Measurements from ENCODE around the gene TMEM208. TPM values are rescaled to one million over a fixed set of nuclear protein-coding genes. Genes with fewer than 3 reads are reported as not detected.
A peak's percentile ranks its signal among the peaks of the same experiment; 100 is the strongest.

Gene TMEM208
- total and polyA plus RNA-seq, 3 experiments from 2014 or later: 58.4 to 83.7 (median 69.5) TPM

GRCh38 chr16:67228034-67228785 lies 1.3 kb downstream of the TMEM208 start:
- H3K4me1 ChIP-seq (ENCODE audit: insufficient read depth, low read length): peaks cover 42% of the 10 kb centered on the region
- no peak for DNase-seq
- H3K4me3 Mint-ChIP-seq: peak overlapping the region; percentile 98 to 100 (median 99)
- H3K9me3 ChIP-seq (ENCODE audit: low read length): no peaks in the 10 kb centered on the region
- H3K36me3 ChIP-seq (ENCODE audit: insufficient read depth, low read length): peaks cover 29% of the 10 kb centered on the region
- peaks cover 39 to 56% (median 50%) of the 10 kb centered on the region in 3 donors for H3K4me1 Mint-ChIP-seq
- POLR2A ChIA-PET: interaction anchor here (2.0 to 3.1 kb wide), 3 partner anchors 9 to 19 kb away, joined by 7 to 15 read pairs (median 14); partner anchors contain the start of gene FHOD1
- peaks cover 0 to 2% of the 10 kb centered on the region in 2 donors for H3K27me3 Mint-ChIP-seq
- H3K9me3 Mint-ChIP-seq: no peaks in the 10 kb centered on the region
- peaks cover 0 to 53% (median 4%) of the 10 kb centered on the region in 3 donors for H3K36me3 Mint-ChIP-seq
- peak overlapping the region in 7 of 8 donors; percentile 93 to 99 (median 98) for H3K27ac Mint-ChIP-seq
- peak overlapping the region; percentile 94 for H3K27ac ChIP-seq (ENCODE audit: low read depth, low read length)
- CTCF ChIA-PET: interaction anchor here (0.6 to 2.4 kb wide), 8 partner anchors 9 to 73 kb away, joined by 3 to 12 read pairs (median 6); no protein-coding TSS in a partner anchor
- no peaks in the 10 kb centered on the region for H3K27me3 ChIP-seq (ENCODE audit: insufficient read depth, low read length, poor library complexity, severe bottlenecking)
- H3K4me3 ChIP-seq (ENCODE audit: low read length): peak overlapping the region; percentile 99

DNA sequence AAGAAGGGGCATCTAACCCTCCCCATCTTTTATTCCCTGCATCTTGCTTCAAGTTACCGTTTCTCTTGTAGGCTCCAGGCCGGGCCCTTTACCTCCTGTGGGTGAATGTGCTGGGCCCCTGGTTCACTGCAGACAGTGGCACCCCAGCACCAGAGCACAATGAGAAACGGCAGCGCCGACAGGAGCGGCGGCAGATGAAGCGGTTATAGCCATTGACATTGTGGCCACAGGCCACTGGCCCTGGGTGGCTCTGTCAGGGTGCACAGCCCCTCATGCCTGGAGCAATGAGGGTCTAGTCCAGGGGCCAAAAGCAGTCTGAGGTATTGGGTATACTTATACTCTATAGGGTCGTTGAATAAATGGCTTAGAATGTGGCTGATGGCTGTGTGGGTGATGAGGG lies 2.0 kb downstream of the TMEM208 start:
- CTCF ChIA-PET: interaction anchor here (1.9 kb wide), 1 partner anchor 17 kb away, joined by 5 read pairs; no protein-coding TSS in a partner anchor
- Mint-ChIP-seq H3K27me3 (peaks cover 0 to 2% of the 10 kb centered on the region in 2 donors), H3K9me3 (no peaks in the 10 kb centered on the region), H3K4me1 (peaks cover 37 to 52% (median 44%) of the 10 kb centered on the region in 3 donors), H3K27ac (peak overlapping the region in 3 of 8 donors; percentile 27 to 69 (median 66)), H3K4me3 (peak overlapping the region; percentile 11 to 100 (median 99)), H3K36me3 (peaks cover 0 to 57% (median 4%) of the 10 kb centered on the region in 3 donors)
- Histone ChIP-seq H3K27me3 (ENCODE audit: insufficient read depth, low read length, poor library complexity, severe bottlenecking) (no peaks in the 10 kb centered on the region), H3K36me3 (ENCODE audit: insufficient read depth, low read length) (peaks cover 29% of the 10 kb centered on the region), H3K9me3 (ENCODE audit: low read length) (no peaks in the 10 kb centered on the region), H3K4me3 (ENCODE audit: low read length) (no peak overlapping the region), H3K4me1 (ENCODE audit: insufficient read depth, low read length) (peaks cover 36% of the 10 kb centered on the region), H3K27ac (ENCODE audit: low read depth, low read length) (no peak overlapping the region)
- POLR2A ChIA-PET: no interaction called here
- DNase-seq: no peak

DNA sequence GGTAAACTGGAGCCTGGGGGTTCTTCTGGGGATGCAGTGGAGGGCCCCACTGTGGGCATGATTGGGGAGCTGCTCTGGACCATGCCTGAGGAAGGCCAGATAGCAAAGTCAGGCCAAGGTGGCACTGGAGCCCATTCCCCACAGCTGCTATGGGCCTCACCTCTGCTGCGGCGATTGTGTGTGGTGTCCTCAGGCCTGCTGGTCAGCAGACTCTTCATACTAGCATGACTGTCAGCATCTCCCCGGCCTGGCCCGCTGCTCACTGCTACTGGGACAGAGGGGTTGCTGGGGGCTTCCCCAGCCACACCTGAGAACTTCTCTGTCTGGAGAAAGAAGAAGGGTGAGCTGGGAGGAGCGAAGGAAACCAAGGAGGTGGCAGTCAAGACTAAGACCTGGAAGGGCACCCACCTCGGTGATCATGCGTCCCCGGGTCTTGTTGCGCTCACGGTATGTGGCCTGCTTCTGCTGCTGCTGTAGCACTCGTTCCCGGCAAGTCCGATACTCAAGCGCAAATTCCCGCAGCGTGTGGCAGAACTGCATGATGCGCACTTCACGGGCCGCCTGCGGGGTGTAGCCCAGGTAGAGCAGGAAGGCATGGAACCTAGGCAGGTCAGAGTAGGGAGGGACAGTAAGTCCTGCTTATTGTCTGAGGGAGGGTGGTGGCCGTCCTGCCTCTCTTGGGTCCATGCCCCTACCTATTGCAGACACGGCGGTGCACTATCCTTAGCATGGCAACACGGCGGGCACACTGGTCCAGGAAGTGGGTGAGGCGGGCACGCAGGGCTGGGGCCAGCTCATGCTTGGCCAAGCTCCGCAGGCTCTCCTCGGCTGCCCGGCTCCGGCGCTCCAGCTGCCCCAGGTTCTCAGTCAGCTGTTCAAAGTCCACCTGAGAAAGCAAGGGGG lies 3.2 kb downstream of the TMEM208 start:
- H3K4me3 Mint-ChIP-seq: peak overlapping the region in 4 of 7 donors; percentile 3 to 48 (median 20)
- H3K4me1 ChIP-seq (ENCODE audit: insufficient read depth, low read length): peaks cover 23% of the 10 kb centered on the region
- H3K36me3 ChIP-seq (ENCODE audit: insufficient read depth, low read length): peaks cover 29% of the 10 kb centered on the region
- H3K27me3 ChIP-seq (ENCODE audit: insufficient read depth, low read length, poor library complexity, severe bottlenecking): no peaks in the 10 kb centered on the region
- peak overlapping the region in 2 of 8 donors; percentile 27 to 75 for H3K27ac Mint-ChIP-seq
- DNase-seq: no peak
- CTCF ChIA-PET: interaction anchor here (1.8 kb wide), 1 partner anchor 16 kb away, joined by 4 read pairs; no protein-coding TSS in a partner anchor
- H3K9me3 ChIP-seq (ENCODE audit: low read length): no peaks in the 10 kb centered on the region
- no peak overlapping the region for H3K4me3 ChIP-seq (ENCODE audit: low read length)
- H3K27ac ChIP-seq (ENCODE audit: low read depth, low read length): no peak overlapping the region
- H3K36me3 Mint-ChIP-seq: peaks cover 0 to 68% (median 4%) of the 10 kb centered on the region in 3 donors
- POLR2A ChIA-PET: interaction anchor here (0.6 kb wide), 1 partner anchor 38 kb away, joined by 3 read pairs; no protein-coding TSS in a partner anchor
- H3K27me3 Mint-ChIP-seq: peaks cover 0 to 2% of the 10 kb centered on the region in 2 donors
- H3K9me3 Mint-ChIP-seq: no peaks in the 10 kb centered on the region
- H3K4me1 Mint-ChIP-seq: peaks cover 29 to 39% (median 31%) of the 10 kb centered on the region in 3 donors

DNA sequence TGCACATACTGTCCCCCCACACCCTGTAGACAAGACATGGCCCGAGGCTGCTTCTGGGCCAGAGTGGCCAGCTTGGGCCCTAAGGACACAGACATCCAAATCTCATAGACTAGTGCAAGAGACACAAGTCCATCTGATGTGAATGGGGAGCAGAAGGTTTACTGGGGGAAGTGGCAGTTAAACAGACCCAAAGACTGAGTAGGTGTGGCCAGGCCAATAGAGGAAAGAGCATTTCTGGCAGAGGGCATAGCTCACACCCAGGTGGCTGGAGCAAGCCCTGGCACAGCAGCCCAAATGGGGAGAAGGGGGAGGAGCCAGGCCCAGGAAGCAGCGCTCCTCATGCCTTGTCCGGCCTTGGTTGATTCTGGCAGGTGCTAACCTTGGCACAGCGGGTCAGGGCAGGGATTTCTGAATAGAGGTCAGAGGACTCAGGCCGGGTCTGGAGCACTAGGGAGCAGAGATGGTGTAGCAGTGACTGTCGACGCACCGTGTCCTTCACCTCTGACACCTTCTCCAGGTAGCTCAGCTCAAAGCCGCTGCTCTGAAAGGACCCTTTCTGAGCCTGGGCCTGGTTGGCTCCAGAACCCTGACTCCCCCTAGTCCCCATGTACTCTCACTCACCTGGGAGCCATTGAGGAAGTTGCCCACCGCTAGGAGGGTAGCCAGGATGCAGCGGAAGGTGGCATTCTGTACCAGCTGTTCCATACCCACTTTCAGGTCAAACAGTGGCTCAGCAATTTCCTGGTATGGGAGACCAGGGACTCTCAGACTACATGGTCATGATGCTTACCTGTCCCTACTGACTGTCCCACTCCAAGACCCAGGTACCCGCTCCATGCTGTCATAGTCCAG lies 4.1 kb downstream of the TMEM208 start:
- Mint-ChIP-seq H3K36me3 (peaks cover 0 to 74% (median 5%) of the 10 kb centered on the region in 3 donors), H3K9me3 (no peaks in the 10 kb centered on the region), H3K4me3 (peak overlapping the region in 1 of 7 donors; percentile 16), H3K27me3 (peaks cover 0 to 3% of the 10 kb centered on the region in 2 donors), H3K4me1 (peaks cover 24 to 34% (median 24%) of the 10 kb centered on the region in 3 donors), H3K27ac (peak overlapping the region in 2 of 8 donors; percentile 12 to 75)
- H3K36me3 ChIP-seq (ENCODE audit: insufficient read depth, low read length): peaks cover 36% of the 10 kb centered on the region
- H3K27ac ChIP-seq (ENCODE audit: low read depth, low read length): no peak overlapping the region
- H3K27me3 ChIP-seq (ENCODE audit: insufficient read depth, low read length, poor library complexity, severe bottlenecking): no peaks in the 10 kb centered on the region
- no peaks in the 10 kb centered on the region for H3K9me3 ChIP-seq (ENCODE audit: low read length)
- peaks cover 18% of the 10 kb centered on the region for H3K4me1 ChIP-seq (ENCODE audit: insufficient read depth, low read length)
- no peak for DNase-seq
- H3K4me3 ChIP-seq (ENCODE audit: low read length): no peak overlapping the region
- CTCF ChIA-PET: interaction anchor here (1.8 kb wide), 1 partner anchor 15 kb away, joined by 4 read pairs; no protein-coding TSS in a partner anchor
- POLR2A ChIA-PET: no interaction called here

- CTCF ChIA-PET: no interaction called here
- H3K27me3 Mint-ChIP-seq: peaks cover 0 to 2% of the 10 kb centered on the region in 2 donors
- POLR2A ChIA-PET: no interaction called here
- peaks cover 34% of the 10 kb centered on the region for H3K36me3 ChIP-seq (ENCODE audit: insufficient read depth, low read length)
- H3K27ac Mint-ChIP-seq: no peak overlapping the region
- H3K9me3 ChIP-seq (ENCODE audit: low read length): no peaks in the 10 kb centered on the region
- no peaks in the 10 kb centered on the region for H3K27me3 ChIP-seq (ENCODE audit: insufficient read depth, low read length, poor library complexity, severe bottlenecking)
- no peaks in the 10 kb centered on the region for H3K9me3 Mint-ChIP-seq
- H3K4me1 ChIP-seq (ENCODE audit: insufficient read depth, low read length): no peaks in the 10 kb centered on the region
- H3K4me3 Mint-ChIP-seq: peak overlapping the region in 1 of 7 donors; percentile 6
- H3K4me3 ChIP-seq (ENCODE audit: low read length): no peak overlapping the region
- no peak for DNase-seq
- H3K4me1 Mint-ChIP-seq: peaks cover 5 to 13% (median 7%) of the 10 kb centered on the region in 3 donors
- no peak overlapping the region for H3K27ac ChIP-seq (ENCODE audit: low read depth, low read length)
- H3K36me3 Mint-ChIP-seq: peaks cover 0 to 81% (median 7%) of the 10 kb centered on the region in 3 donors
These were observed 6.7 kb downstream of the TMEM208 start for GRCh38 chr16:67233596-67233995.

GRCh38 chr16:67234180-67234597 lies 7.3 kb downstream of the TMEM208 start:
- peak overlapping the region in 2 of 8 donors; percentile 45 to 58 for H3K27ac Mint-ChIP-seq
- H3K4me1 Mint-ChIP-seq: peaks cover 5 to 8% (median 7%) of the 10 kb centered on the region in 3 donors
- no peaks in the 10 kb centered on the region for H3K9me3 Mint-ChIP-seq
- H3K27me3 Mint-ChIP-seq: peaks cover 0 to 2% of the 10 kb centered on the region in 2 donors
- DNase-seq: no peak
- Histone ChIP-seq H3K9me3 (ENCODE audit: low read length) (no peaks in the 10 kb centered on the region), H3K27ac (ENCODE audit: low read depth, low read length) (no peak overlapping the region), H3K4me3 (ENCODE audit: low read length) (no peak overlapping the region), H3K4me1 (ENCODE audit: insufficient read depth, low read length) (no peaks in the 10 kb centered on the region), H3K27me3 (ENCODE audit: insufficient read depth, low read length, poor library complexity, severe bottlenecking) (no peaks in the 10 kb centered on the region), H3K36me3 (ENCODE audit: insufficient read depth, low read length) (peaks cover 28% of the 10 kb centered on the region)
- peaks cover 0 to 81% (median 7%) of the 10 kb centered on the region in 3 donors for H3K36me3 Mint-ChIP-seq
- CTCF ChIA-PET: no interaction called here
- POLR2A ChIA-PET: no interaction called here
- H3K4me3 Mint-ChIP-seq: no peak overlapping the region

Data from CD8-positive, alpha-beta memory T cell (primary cell).